Lower leg skin (tissue), 3 donors: Measurements from ENCODE around the gene COL18A1.

Experiments
- POLR2A ChIP-seq, 2 donors: fragments of 450-650 bp; IDR thresholded peaks; one replicate each; pipeline ENCODE4 v1.6.1; 2016 to 2017; ENCODE audit warnings: antibody characterized with exemption in 2 of 2, mild to moderate bottlenecking in 1 of 2, moderate library complexity in 1 of 2
- TF ChIP-seq, protein P1 (sequence below), 3 donors: fragments of 450-650 bp; IDR thresholded peaks; one replicate each; pipeline ENCODE4 v1.5.1; 2016; ENCODE audit warnings: antibody characterized with exemption in 3 of 3, mild to moderate bottlenecking in 3 of 3, moderate library complexity in 2 of 3

- TF ChIP-seq, protein P1, sequence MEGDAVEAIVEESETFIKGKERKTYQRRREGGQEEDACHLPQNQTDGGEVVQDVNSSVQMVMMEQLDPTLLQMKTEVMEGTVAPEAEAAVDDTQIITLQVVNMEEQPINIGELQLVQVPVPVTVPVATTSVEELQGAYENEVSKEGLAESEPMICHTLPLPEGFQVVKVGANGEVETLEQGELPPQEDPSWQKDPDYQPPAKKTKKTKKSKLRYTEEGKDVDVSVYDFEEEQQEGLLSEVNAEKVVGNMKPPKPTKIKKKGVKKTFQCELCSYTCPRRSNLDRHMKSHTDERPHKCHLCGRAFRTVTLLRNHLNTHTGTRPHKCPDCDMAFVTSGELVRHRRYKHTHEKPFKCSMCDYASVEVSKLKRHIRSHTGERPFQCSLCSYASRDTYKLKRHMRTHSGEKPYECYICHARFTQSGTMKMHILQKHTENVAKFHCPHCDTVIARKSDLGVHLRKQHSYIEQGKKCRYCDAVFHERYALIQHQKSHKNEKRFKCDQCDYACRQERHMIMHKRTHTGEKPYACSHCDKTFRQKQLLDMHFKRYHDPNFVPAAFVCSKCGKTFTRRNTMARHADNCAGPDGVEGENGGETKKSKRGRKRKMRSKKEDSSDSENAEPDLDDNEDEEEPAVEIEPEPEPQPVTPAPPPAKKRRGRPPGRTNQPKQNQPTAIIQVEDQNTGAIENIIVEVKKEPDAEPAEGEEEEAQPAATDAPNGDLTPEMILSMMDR (IDR thresholded peaks at IDR 0.05) = no peak
- no peak for TF ChIP-seq POLR2A (IDR thresholded peaks at IDR 0.05)
These were observed 91.4 kb downstream of the COL18A1 start for GRCh38 chr21:45496151-45496967.
